ENCODE results near the gene CDK5RAP2.

DNA sequence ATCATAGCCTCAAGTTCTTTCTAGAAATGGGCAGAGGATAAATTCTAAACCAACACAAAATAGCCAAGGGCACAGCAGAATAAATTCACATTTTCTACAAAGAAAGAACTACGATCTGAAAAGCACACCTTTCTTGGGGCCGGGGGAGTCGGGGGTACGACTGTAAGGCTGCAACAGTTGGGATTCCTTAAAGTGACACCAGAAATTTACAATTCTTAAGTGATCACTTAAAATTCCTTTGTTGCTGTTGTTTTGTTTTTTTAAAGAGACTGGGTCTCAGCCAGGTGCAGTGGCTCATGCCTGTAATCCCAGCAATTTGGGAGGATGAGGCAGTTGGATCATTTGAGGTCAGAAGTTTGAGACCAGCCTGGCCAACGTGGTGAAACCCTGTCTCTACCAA lies 95.8 kb downstream of the CDK5RAP2 start:
- TF ChIP-seq CHD4 (IDR thresholded peaks at IDR 0.05), result no peak
- TF ChIP-seq, protein P1, sequence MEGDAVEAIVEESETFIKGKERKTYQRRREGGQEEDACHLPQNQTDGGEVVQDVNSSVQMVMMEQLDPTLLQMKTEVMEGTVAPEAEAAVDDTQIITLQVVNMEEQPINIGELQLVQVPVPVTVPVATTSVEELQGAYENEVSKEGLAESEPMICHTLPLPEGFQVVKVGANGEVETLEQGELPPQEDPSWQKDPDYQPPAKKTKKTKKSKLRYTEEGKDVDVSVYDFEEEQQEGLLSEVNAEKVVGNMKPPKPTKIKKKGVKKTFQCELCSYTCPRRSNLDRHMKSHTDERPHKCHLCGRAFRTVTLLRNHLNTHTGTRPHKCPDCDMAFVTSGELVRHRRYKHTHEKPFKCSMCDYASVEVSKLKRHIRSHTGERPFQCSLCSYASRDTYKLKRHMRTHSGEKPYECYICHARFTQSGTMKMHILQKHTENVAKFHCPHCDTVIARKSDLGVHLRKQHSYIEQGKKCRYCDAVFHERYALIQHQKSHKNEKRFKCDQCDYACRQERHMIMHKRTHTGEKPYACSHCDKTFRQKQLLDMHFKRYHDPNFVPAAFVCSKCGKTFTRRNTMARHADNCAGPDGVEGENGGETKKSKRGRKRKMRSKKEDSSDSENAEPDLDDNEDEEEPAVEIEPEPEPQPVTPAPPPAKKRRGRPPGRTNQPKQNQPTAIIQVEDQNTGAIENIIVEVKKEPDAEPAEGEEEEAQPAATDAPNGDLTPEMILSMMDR (IDR thresholded peaks at IDR 0.05 in 2 of 3, conservative IDR thresholded peaks at IDR 0.05 in 1 of 3; ENCODE audit: control insufficient read depth in 2 of 3, extremely low read depth in 1 of 3, insufficient read depth in 1 of 3, low read depth in 3 of 3, low read length in 3 of 3), result no peak
- no peak for TF ChIP-seq POLR2AphosphoS5 (IDR thresholded peaks at IDR 0.05; ENCODE audit: low read length)
- TF ChIP-seq RCOR1 (conservative IDR thresholded peaks at IDR 0.05; ENCODE audit: low read depth, low read length), result no peak
- TF ChIP-seq POLR2A (IDR thresholded peaks at IDR 0.05; ENCODE audit: low read depth, low read length), result no peak
- TF ChIP-seq, protein P2, sequence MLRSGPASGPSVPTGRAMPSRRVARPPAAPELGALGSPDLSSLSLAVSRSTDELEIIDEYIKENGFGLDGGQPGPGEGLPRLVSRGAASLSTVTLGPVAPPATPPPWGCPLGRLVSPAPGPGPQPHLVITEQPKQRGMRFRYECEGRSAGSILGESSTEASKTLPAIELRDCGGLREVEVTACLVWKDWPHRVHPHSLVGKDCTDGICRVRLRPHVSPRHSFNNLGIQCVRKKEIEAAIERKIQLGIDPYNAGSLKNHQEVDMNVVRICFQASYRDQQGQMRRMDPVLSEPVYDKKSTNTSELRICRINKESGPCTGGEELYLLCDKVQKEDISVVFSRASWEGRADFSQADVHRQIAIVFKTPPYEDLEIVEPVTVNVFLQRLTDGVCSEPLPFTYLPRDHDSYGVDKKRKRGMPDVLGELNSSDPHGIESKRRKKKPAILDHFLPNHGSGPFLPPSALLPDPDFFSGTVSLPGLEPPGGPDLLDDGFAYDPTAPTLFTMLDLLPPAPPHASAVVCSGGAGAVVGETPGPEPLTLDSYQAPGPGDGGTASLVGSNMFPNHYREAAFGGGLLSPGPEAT (IDR thresholded peaks at IDR 0.05; ENCODE audit: low read depth), result no peak
- no peak for TF ChIP-seq EGR1 (IDR thresholded peaks at IDR 0.05; ENCODE audit: borderline replicate concordance in 1 of 2, low read depth in 2 of 2, low read length in 2 of 2)
- no peak for TF ChIP-seq RFX5 (IDR thresholded peaks at IDR 0.05; ENCODE audit: low read depth, low read length)
- TF ChIP-seq, protein P3, sequence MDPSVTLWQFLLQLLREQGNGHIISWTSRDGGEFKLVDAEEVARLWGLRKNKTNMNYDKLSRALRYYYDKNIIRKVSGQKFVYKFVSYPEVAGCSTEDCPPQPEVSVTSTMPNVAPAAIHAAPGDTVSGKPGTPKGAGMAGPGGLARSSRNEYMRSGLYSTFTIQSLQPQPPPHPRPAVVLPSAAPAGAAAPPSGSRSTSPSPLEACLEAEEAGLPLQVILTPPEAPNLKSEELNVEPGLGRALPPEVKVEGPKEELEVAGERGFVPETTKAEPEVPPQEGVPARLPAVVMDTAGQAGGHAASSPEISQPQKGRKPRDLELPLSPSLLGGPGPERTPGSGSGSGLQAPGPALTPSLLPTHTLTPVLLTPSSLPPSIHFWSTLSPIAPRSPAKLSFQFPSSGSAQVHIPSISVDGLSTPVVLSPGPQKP (IDR thresholded peaks at IDR 0.05; ENCODE audit: low read depth, low read length), result no peak
- TF ChIP-seq POLR2AphosphoS2 (IDR thresholded peaks at IDR 0.05; ENCODE audit: low read depth, low read length), result no peak
- TF ChIP-seq SIN3A (IDR thresholded peaks at IDR 0.05; ENCODE audit: low read depth, low read length), result no peak
- TF ChIP-seq CREM (IDR thresholded peaks at IDR 0.05; ENCODE audit: low read depth), result no peak
- no peak for TF ChIP-seq SP1 (IDR thresholded peaks at IDR 0.05; ENCODE audit: low read depth, low read length)
